Germinal center (tissue), 1 donor: ENCODE results near the gene GMDS.

Experiments
- DNase-seq: peaks from one replicate; pipeline ENCODE4 v3.0.0; 2012; ENCODE audit warnings: mixed read lengths, low spot score

The GMDS gene

GRCh38 chr6:2099870-2100269 lies 145.5 kb downstream of the GMDS start:
- DNase-seq: no peak

- DNase-seq: no peak
These were observed 147.9 kb downstream of the GMDS start for GRCh38 chr6:2097464-2097863.

DNA sequence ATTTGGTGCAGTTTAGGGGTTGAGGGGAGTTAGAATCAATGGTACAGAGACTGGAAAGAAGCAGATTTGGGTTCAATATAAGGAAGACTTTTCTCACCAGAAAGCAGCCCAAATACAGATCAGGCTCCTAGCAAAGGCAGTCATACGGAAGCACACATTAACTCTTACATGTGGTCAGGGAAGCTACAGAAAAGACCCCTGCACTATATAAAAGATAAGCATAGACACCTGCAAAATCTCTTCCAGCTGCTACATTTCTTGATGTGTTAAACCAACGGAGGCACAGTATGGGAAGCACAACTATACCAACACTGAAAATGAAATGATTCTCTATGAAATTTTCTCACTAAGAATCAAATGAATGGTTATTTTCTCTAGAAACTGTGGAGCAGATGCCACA lies 150.8 kb downstream of the GMDS start:
- DNase-seq: no peak

GRCh38 chr6:2086326-2086965 lies 159.0 kb downstream of the GMDS start:
- DNase-seq: no peak

DNA sequence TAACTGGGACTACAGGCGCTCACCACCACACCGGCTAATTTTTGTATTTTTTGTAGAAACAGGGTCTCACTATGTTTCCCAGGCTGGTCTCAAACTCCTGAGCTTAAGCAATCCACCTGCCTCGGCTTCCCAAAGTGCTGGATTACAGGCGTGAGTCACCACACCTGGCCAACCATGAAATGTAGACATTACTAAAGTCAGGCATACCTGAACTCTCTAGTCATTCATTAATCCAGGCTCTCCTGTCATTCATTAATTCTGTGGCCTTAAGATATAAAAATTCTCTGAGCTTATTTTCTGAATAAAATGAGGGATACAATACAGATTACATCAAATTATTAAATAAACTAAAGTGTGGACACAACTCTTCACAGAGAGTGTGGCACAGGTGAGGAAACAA lies 159.7 kb downstream of the GMDS start:
- DNase-seq: no peak

GRCh38 chr6:2081155-2082138 lies 164.0 kb downstream of the GMDS start:
- DNase-seq: no peak

- DNase-seq: no peak
These were observed 166.5 kb downstream of the GMDS start for GRCh38 chr6:2078888-2079287.

- no peak for DNase-seq
These were observed 167.6 kb downstream of the GMDS start for GRCh38 chr6:2077826-2078225.

DNA sequence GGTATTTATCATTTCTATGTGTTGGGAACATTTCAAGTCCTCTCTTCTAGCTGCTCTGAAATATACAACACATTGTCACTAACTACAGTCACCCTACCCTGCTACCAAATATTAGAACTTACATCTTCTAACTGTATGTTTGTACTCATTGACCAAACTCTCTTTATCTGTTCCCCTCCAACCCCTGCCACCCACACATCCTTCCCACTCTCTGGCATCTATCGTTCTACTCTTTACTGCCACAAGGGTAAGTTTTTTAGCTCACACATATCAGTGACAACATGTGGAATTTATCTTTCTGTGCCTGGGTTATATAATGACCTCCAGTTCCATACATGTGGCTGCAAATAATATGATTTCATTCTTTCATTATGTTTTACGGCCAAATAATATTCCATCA lies 171.9 kb downstream of the GMDS start:
- no peak for DNase-seq

DNA sequence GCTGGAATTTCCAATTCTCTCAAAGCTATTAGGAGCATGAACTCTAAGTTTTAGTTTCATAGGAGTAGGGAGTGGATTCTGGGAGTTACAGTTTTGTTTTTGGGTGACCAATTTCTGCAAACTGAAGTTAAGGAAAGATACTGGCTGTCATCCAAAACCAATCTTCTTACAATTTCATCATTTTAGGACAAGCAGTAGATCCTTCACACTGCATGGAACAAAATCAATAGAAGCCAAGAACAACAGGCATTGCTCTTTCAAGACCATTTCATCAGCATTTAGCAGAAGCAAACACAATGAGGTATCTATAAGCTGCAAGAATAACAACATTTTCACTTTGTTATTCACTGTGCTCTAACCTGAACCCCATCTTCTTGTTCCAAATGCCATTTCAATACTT lies 173.0 kb downstream of the GMDS start:
- DNase-seq: no peak

- no peak for DNase-seq
These were observed 181.9 kb downstream of the GMDS start for GRCh38 chr6:2063547-2063946.

- DNase-seq: no peak
These were observed 183.5 kb downstream of the GMDS start for GRCh38 chr6:2061880-2062279.

DNA sequence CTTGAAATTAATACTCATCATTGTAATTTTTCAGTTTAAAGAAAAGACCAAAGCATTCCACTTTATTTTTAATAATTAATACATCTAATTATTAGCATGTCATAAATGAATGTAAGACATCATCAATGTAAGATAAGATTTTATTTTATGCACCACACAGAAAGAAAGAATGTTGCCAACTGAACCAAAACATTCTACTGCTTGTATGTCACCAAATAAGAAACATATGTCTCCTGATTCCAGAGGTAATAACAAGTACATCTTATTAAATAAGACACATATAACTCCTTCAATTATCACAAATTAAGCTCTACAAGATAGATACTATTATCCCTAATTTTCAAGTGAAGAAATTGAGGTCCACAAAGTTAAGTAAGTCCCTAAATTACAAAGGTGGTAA lies 189.5 kb downstream of the GMDS start:
- DNase-seq: no peak

DNA sequence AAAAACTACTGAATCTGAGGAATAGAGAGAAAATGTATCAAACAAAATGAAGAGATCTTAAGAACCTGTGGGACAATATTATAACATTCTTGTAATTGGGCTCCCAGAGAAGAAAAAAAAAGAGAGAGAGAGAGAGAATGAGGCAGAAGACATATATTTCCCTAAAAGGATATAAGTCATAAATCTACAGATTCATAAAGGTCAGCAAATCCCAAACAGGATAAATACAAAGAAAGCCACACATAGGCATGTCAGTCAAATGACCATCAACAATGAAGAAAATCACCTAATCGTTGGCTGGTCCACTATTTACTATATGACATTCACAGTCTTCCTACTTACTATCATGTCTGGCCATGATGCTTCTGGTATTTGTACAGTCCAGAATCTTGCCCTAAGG lies 190.3 kb downstream of the GMDS start:
- DNase-seq: no peak

DNA sequence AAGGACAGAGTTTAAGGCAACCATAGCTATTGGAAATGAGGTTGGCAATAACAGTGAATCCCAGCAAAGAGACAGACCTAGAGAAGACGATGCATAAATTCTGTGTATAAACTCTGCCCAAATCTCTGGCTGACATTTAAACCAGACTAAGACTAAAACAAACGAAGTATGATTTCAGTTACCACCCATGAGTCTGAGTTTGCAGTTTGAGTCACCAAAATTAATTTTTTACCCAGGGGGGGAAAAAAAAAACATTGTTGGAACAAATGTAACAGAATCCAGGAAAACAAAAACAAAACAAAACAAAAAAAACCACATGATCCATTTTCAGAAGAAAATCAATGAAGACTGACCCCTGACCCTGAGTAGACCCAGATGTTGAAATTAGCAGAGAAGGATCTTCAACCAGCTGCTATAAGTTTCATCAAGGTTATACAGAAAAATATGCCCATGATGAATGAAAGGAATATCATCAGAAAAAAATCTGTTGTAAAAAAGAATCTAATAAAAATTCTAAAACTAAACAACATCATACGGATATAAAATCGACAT lies 190.8 kb downstream of the GMDS start:
- no peak for DNase-seq

GRCh38 chr6:2053691-2054090 lies 191.7 kb downstream of the GMDS start:
- no peak for DNase-seq

GRCh38 chr6:2047855-2048254 lies 197.6 kb downstream of the GMDS start:
- DNase-seq: no peak

- DNase-seq: no peak
These were observed 201.2 kb downstream of the GMDS start for GRCh38 chr6:2044192-2044591.

DNA sequence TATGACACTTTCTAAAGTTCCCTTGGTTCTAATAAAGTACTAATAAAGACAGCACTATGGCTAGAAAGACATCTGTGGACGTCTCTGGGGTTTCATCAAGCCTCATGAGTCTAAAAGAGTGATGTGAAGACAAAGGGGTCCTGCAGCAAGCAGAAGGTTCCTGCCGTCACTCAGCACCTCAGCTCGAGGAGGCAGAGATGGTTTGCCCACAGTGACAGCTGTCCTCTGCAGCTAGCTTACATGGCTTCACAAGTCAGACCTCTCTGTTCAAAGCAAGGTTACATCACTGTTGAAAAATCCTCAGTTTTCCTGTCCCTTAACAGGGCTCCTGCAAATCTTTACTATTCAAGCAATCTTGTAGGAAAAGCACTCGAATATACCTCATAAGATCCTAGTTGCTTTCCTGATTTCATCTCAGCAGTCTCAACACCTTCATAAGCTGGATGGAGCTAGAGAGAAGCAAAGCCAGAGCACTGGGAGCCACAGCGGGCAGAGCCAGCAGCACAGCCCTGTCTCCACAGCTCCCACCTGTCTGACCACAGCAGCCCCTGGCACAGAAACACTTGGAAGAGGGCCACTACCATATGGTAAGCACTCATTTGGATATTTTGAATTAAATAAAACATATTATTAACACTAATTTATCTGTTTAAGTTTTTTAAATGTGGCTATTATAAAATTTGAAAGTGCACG lies 202.3 kb downstream of the GMDS start:
- DNase-seq: no peak

- no peak for DNase-seq
These were observed 207.3 kb downstream of the GMDS start for GRCh38 chr6:2038092-2038491.

DNA sequence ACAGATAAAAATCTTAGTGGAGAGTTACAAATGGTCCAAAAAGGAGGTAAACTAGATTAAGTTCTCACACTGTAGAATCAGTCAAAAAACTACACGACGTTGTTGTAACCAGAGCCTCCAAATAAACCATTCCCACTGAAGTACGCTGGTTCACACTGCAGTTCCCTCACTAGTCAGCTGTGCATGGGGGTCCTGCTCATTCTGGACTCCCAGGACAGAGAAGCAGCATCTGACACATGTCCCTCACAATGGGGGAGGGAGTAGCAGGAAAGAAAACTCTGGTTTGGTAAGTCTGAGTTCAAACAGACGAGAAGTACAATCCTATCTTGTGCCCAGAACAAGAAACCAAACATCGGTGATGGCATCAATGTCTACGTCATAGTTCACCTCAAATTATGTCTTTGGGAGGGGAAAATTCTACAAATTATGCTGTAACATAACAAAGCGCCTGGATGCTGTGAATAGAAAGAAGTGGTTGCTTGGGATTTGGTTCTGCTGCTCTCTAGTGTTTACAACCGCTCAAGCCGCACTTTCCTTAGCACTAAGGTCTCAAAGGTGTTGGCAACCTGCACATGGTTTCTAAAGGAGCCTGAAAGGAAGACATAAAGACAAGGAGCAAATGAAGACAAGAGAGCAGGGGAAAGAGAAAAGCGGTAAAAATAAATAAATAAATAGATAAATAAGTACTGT lies 208.0 kb downstream of the GMDS start:
- no peak for DNase-seq

- DNase-seq: no peak
These were observed 208.7 kb downstream of the GMDS start for GRCh38 chr6:2036710-2037023.
